Bronchial epithelial cell (primary cell): ENCODE measurements around the gene PROSER3. TPM values are rescaled to one million over a fixed set of nuclear protein-coding genes. Genes with fewer than 3 reads are reported as not detected.

Experiments
- DNase-seq: peaks from one replicate; pipeline ENCODE4 v3.0.0-alpha.2; 2010; ENCODE audit warnings: low read depth
- FAIRE-seq: peaks from 2 replicates; lab custom pipeline; 2011; peaks lifted over from hg19 to GRCh38; lab: Jason Lieb, UNC
- H3K27me3 ChIP-seq: 2 replicates; pipeline ENCODE4 v1.5.1; 2011; ENCODE audit warnings: low read length; ENCODE audit not compliant: control insufficient read depth, insufficient read depth
- H3K36me3 ChIP-seq: 2 replicates; pipeline ENCODE4 v1.5.1; 2011; ENCODE audit warnings: low read length; ENCODE audit not compliant: control insufficient read depth, insufficient read depth
- H3K4me3 ChIP-seq: 2 replicates; pipeline ENCODE4 v1.5.1; 2011; ENCODE audit warnings: mild to moderate bottlenecking, low read depth, low read length, control low read depth
- CTCF ChIP-seq: IDR thresholded peaks from 2 replicates; pipeline ENCODE4 v1.5.1; 2011; ENCODE audit warnings: mild to moderate bottlenecking, moderate library complexity, low read length, control low read depth, inconsistent platforms; ENCODE audit not compliant: insufficient read depth, severe bottlenecking
- total RNA-seq: library from RNA; depleted of rRNA; stranded (reverse); fragments of >200 nt; gene quantifications from 2 replicates; pipeline ENCODE4 v1.2.1, GENCODE V29; 2014

PROSER3 gene
- total RNA-seq, 1 donor from 2014 or later, result 1.3 TPM

- FAIRE-seq (no peak), DNase-seq (no peak)
- Histone ChIP-seq H3K27me3 (no peaks in the 10 kb centered on the region), H3K4me3 (no peak overlapping the region), H3K36me3 (peaks cover 3% of the 10 kb centered on the region)
- no peak for TF ChIP-seq CTCF
Observed at GRCh38 chr19:35743640-35744429, 14.1 kb upstream of the PROSER3 start.

GRCh38 chr19:35744430-35745327 is 13.3 kb upstream of the PROSER3 start:
- peaks cover 2% of the 10 kb centered on the region for H3K36me3 ChIP-seq
- DNase-seq (peak; percentile 88), FAIRE-seq (no peak)
- H3K27me3 ChIP-seq, result no peaks in the 10 kb centered on the region
- TF ChIP-seq CTCF, result peak; percentile 56
- H3K4me3 ChIP-seq, result peak overlapping the region; percentile 85

- FAIRE-seq (no peak), DNase-seq (peak; percentile 98)
- H3K4me3 ChIP-seq, result peak within 1 kb of the TSS; percentile 85
- no peak for TF ChIP-seq CTCF
- H3K36me3 ChIP-seq, result peaks cover 4% of the 10 kb centered on the region
- H3K27me3 ChIP-seq, result no peaks in the 10 kb centered on the region
Observed at GRCh38 chr19:35745328-35746086, 12.5 kb upstream of the PROSER3 start, which contains the start of the genes PSENEN and U2AF1L4. Gene PSENEN (plus strand): TSS chr19:35745651. CDS start chr19:35745931, 280 bp downstream. Gene U2AF1L4 (minus strand): TSS chr19:35745418. CDS start chr19:35745391, 27 bp downstream.

GRCh38 chr19:35746087-35746462 is 11.9 kb upstream of the PROSER3 start:
- FAIRE-seq (no peak), DNase-seq (no peak)
- Histone ChIP-seq H3K27me3 (no peaks in the 10 kb centered on the region), H3K36me3 (peaks cover 4% of the 10 kb centered on the region), H3K4me3 (peak overlapping the region; percentile 85)
- no peak for TF ChIP-seq CTCF

GRCh38 chr19:35746531-35746930 is 11.4 kb upstream of the PROSER3 start:
- FAIRE-seq (no peak), DNase-seq (no peak)
- TF ChIP-seq CTCF, result no peak
- H3K27me3 ChIP-seq, result no peaks in the 10 kb centered on the region
- H3K36me3 ChIP-seq, result peaks cover 4% of the 10 kb centered on the region
- H3K4me3 ChIP-seq, result no peak overlapping the region
